Stimulated activated CD4-positive, alpha-beta T cell treated with anti-CD3 and anti-CD28 coated beads, TNF-alpha, amount 100 ng/mL, for 1 hour (primary cell): ENCODE results near the gene ARHGAP9.
"Not testable (repeated sequence)": the region's sequence is repeated elsewhere in the genome, so short reads cannot be mapped to it uniquely, and the experiment has no call there.

ENCODE experiments used
- DNase-seq, 3 donors: peaks; one replicate each; pipeline ENCODE4 v3.0.0-alpha.2; 2020; ENCODE audit warnings: low read depth in 3 of 3, low spot score in 1 of 3

ARHGAP9 gene

GRCh38 chr12:57439762-57440266 lies 39.9 kb downstream of the ARHGAP9 start:
- DNase-seq = no peak

- DNase-seq = no peak
Measured at GRCh38 chr12:57438400-57438799, 41.3 kb downstream of the ARHGAP9 start.

GRCh38 chr12:57435293-57435692 lies 44.4 kb downstream of the ARHGAP9 start:
- DNase-seq = no peak

GRCh38 chr12:57434517-57435223 lies 45.0 kb downstream of the ARHGAP9 start, which contains the start of gene INHBC:
Gene INHBC (plus strand): TSS chr12:57434784. CDS start chr12:57434887, 103 bp downstream.
- no peak for DNase-seq

DNA sequence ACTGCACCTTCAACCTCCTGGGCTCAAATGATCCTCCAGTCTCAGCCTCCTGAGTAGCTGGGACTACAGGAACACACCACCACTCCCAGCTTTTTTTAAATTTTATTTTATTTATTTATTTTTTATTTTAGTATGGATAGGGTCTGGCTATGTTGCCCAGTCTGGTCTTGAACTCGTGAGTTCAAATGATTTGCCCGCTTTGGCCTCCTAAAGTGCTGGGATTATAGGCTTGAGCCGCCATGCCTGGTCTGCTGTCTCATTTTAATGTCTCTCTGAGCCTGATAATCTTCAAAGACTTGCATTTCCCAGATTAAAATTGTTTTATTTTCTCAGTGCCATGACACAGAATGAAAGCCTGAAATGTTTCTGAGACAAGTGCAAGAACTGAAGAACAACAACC lies 46.3 kb downstream of the ARHGAP9 start:
- no peak for DNase-seq

- no peak for DNase-seq
Measured at GRCh38 chr12:57431654-57432188, 47.9 kb downstream of the ARHGAP9 start.

- peak; percentile 86 to 93 (median 87) for DNase-seq
Measured at GRCh38 chr12:57430931-57431566, 48.6 kb downstream of the ARHGAP9 start, which contains the start of gene R3HDM2. Gene R3HDM2 (minus strand): TSS chr12:57431043. CDS start chr12:57310428, 120,615 bp downstream.

- DNase-seq = peak in 1 of 3 donors; percentile 35
Measured at GRCh38 chr12:57430112-57430930, 49.3 kb downstream of the ARHGAP9 start.

- no peak for DNase-seq
Measured at GRCh38 chr12:57429473-57430111, 50.1 kb downstream of the ARHGAP9 start.

DNA sequence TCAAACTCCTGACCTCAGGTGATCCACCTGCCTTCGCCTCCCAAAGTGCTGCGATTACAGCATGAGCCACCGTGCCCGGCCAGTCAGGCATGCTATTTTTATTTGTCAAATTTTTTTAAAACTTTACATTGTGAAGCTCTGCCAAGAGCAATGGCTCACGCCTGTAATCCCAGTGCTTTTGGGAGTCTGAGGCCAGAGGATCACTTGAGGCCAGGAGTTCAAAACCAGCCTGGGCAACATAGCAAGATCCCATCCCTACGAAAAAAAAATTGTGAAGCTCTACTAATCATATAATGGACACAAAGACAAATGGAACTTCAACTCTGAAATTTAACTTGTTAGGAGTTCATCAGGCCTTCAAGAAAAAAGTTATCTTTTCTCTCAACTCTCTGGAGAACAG lies 50.7 kb downstream of the ARHGAP9 start:
- no peak for DNase-seq

- not testable (repeated sequence) for DNase-seq
Measured at GRCh38 chr12:57426948-57427347, 52.7 kb downstream of the ARHGAP9 start.
